GM18873 (cell line): ENCODE measurements around the gene ARHGEF10L.

ENCODE experiments used
- ATAC-seq: cut with Tn5 transposase; IDR thresholded peaks from one replicate; pipeline ENCODE4 v1.9.1; 2021; ENCODE audit warnings: mild to moderate bottlenecking, moderate library complexity, moderate number of reproducible peaks; ENCODE audit not compliant: unreplicated experiment, low FRiP score

ARHGEF10L gene

DNA sequence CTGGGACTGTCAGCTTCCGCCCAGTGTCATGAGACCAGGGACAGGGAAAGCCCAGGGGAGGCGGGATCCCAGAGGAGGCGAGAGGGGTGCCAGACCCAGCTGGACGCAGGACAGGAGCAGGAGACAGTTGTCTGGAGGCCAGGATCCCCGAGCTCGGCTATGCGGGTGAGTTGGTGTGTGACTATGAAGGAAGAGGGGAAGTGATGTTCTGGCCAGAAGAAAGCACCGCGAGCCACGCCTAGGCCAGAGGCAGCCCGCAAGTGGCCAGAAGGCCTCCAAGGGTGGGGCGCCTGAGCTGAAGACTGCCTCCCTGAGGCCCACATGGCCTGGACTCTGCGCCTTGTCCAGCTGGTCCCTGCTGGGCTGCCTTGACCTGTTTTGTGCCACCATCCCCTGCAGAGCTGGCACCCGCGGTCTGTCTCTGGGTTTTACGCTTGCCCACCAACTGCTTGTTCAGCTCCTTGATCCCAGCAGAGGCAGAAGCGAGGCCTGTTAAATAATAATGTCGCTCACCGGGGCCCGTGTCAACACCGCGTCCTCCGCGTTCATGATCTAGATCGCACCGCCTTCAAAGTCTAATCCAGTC, 130.5 kb downstream of the ARHGEF10L start:
- ATAC-seq = no peak

DNA sequence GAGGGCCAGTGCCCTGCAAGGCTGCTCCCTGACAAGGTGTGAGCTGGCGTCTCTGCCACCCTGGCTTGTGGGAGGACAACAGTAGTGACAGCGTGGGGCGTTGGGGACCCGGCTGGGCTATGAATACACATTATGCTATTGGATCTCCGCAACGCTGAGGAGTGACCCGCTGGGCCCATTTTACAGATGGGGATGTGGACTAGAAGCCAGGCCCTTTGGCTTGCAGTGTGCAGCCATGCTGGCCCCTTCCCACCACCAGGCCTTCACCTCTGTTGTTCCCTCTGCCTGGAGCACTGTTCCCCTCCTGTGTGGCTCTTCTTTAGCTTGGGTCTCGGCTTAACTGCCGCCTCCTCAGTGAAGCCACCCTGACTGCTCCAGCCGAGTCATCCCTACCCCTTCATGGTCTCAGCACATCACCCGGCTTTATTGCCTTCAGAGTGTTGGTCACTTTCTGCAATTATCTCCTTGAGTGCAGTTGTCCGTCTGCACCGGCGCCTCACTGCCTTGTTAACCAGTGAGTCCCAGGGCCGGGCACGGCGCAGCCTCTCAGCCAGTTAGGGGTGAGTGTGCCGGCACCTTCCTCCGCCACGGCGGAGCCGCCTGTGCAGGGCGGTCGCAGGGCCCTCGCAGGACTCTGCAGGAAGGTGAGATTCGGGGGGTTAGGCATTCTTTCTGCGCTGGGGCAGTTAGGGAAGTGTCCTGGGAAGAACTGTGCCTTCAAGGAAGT, 131.3 kb downstream of the ARHGEF10L start:
- no peak for ATAC-seq

DNA sequence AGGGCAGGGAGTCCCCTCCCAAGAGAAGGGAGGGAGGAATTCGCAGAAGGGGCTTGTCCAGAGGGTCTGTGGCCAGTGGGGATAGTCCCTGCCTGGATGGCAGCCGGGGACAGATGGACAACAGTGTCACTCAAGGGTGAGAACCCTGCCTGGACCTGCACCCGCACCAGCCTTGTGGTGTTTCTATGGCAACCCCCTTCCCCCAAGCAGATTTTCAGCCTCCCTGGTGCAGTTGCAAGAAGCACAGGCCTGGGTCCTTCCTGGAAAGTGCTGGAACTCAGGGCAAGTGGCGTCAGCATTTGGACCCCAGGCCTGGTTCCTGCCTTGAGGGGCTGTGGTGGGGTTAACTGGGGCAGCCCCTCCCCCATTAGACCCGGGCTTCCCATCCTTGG, 131.8 kb downstream of the ARHGEF10L start:
- no peak for ATAC-seq

DNA sequence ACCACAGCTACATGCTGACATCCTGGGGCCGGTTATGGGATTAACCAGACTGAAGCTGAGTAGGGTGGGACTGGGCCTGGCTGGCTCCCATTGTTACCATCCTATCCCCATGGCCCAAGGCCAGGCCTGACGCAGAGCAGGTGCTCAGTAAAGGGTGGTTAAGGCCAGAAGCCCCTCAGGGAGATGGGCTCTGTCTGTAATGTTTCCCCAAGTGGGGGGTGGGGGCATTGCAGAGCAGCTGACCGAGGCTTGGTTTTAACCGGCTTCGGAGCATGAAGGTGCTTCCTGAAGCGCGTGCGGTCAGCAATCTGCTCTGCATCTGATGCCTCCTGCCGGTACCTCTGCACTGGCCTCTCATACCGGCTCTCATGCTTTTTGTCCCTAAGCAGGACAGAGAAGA, 132.2 kb downstream of the ARHGEF10L start:
- no peak for ATAC-seq

DNA sequence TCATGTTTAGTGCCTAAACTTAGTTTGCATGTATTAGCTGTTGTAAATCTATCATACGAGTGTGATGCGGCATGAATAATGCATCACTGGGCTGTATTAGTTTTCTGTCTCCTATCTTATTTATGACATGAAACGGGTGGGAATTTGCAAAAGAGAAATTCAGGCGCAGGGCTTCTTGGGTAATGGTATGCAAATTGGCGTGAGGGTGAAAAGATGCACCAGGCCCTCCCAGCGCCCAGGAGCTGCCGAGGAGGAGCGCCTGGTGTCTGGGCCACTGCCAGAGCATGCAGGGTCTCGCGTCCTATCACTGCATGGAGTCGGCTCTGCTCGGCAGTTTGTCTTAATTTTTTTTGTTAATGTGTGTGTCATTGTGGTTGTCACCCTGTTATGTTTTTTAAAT, 132.7 kb downstream of the ARHGEF10L start:
- no peak for ATAC-seq

DNA sequence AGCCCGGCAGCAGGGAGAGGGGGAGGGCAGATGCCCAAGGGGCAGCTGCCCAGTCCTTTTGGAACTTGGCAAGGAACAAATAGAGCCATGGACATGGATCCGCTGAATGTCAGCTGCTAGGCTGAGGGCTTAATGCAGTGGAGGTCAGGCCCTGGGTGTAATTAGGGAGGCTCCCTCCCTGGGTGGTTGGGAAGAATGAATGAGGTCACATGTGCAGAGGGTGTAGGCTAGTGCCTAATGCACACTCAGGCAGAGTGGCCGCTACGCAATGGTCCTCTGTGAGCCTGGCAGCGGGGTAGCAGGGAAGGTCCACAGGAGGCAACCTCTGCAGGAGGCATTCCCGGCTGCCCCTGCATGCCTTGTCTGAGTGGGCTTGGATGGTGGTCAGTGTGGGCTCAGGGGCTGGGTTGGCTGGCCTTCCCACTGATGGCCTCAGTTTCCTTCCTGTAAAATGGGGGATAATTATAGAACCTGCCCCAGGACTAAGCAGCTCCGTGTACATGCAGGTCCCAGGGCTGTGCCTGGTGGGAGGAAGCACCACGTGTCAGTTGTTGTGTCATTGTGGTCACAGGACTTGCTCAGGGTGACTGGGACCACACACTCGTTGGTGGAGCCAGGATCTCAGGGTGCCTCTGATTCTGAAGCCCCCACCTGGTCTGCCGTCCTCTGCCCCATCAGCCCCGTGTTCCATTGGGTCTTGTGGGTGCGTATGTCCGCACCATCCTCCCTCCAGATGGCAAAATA, 134.0 kb downstream of the ARHGEF10L start:
- ATAC-seq = no peak

DNA sequence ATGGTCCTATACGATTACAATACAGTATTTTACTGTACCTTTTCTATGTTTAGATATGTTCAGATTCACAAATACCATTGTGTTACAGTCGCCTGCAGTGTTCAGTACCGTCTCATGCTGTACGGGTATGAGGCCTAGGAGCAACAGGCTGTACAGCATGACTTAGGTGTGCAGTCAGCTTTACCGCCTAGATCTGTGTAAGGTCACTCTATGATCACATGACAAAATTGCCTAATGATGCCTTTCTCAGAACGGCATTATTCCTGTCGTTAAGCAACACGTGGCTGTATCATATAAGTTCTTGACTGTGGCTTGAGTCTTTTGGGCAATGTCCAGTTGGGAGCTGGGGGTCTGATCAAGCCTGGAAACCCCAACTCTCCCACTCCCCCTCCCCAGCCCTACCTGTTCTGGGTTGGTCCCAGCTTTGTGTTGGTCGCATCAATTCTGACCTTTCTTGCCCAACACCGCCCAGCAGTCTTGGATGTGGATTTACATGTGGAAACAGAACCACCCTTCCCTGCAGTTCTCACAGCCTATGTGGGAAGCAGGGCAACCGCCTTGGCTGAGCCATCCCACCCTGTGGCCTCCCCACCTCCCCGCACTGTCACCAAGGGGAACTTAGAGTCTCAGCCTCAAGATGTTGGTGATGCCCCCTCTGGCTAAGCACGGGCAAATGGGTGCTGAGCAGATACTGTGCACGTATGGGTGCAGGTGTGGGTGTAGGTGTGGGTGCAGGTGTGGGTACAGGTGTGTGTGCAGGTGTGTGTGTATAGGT, 135.4 kb downstream of the ARHGEF10L start:
- ATAC-seq = no peak

DNA sequence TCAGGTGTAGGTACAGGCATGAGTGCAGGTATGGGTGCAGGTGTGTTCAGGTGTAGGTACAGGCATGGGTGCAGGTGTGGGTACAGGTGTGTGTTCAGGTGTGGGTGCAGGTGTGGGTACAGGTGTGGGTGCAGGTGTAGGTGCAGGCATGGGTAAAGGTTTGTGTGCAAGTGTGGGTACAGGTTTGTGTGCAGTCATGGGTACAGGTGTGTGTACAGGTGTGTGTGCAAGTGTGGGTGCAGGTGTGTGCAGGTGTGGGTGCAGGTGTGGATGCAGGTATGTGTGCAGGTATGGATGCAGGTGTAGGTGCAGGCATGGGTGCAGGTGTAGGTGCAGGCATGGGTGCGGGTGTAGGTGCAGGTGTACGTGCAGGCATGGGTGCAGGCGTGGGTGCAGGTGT, 136.2 kb downstream of the ARHGEF10L start:
- no peak for ATAC-seq

DNA sequence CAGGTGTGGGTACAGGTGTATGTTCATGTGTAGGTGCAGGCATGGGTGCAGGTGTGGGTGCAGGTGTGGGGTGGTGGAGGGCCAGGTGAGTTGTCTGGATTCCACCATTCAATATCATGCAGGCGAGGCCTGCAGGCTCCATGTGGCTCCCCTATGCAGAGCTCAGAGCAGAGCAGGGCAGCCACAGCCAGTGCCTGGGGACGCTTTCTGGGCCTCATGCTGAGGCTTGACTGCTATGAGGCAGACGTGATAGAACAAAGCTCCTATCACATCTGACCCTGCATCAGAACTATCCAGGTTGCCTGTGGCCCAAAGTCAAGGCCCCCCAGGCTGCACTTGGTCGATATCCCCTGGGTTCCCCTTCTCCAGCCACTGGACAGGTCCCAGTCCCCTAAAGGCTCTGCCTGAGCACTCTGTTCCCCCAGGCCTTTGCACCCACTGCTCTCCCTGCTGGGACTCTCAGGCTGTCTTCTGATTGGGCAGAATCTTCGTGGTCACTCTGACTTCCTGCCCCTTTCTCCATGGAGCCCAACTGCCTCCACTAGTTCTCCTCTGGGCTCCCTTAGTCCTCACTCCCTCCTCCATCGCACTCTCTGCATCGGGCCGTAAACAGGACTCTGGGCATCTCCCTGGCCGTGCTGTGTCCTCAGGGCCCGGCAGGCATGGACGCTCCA, 137.0 kb downstream of the ARHGEF10L start:
- no peak for ATAC-seq

DNA sequence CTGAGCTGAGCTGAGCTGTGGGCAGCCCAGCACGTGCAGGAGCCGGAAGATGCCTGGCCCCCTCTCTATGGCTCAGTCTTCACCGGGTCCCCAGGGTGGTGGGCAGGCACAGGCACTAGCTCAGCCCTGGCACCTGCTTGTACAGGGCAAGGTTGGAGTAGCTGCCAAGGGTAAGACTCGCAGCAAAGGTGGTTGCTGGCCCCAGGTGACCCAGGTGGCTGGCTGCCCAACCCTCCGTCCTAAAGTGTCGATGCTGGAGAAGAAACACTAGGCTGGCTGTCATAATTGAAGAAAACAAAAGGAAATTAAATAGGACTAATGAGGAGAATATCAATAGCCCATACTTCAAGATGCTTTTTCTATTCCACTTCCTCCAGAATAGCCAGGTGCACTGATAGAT, 138.5 kb downstream of the ARHGEF10L start:
- ATAC-seq = no peak

DNA sequence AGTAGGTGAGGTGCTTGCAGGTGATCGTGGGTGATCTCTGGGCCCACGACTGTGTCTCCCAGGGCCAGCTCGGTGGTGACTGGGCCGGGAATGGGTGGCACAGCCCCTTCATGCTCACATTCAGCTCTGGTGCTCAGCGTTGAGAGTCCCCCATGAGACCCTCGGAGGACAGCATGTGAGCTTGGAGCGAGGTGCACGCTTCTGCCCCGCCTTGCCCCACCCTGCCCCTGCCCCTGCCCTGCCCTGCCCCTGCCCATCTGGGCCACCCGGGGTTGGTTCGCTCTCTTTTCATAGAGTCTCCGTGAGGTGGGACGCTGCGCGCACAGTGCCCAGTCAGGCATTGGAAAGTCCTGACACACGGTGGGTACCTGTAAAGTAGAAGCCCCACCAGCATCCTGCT, 140.4 kb downstream of the ARHGEF10L start:
- no peak for ATAC-seq

DNA sequence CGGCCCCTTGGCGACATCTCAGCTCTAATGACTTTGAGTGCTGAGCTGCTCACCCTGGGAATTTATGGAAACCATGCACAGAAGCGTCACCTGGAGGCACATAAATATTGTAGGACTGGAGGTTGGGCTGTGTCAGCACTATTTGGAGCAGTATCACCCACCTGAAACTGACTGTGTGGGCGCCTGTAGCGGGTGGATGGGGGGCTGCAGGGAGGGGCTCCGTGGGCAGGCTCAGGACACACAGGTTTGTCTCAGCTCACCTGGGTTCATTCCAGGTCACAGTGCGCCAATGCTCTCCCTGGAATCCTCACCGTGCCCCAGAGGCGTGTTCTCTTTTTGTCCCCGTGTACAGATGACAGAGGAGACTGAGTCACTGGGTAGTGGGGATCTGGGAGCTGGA, 140.8 kb downstream of the ARHGEF10L start:
- ATAC-seq = no peak

DNA sequence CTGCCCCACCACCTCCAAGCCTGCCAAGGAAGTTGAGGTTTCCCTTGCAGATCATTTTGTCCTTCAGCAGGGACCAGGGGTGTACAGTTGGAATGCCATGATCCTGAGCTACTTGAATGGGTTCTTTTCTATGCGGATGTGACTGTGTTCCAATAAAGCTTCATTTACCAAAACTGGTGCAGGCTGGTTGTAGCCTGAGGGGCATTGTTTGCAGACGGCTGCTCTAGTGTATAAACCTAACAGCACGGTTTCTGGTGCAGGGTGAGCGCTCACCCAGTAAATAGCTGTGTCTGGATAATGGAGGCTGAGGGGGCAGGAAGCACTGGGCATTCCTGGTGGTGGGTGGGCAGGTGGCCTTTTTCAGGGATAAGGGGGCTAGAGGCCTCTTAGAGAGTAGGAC, 142.9 kb downstream of the ARHGEF10L start:
- ATAC-seq = no peak

DNA sequence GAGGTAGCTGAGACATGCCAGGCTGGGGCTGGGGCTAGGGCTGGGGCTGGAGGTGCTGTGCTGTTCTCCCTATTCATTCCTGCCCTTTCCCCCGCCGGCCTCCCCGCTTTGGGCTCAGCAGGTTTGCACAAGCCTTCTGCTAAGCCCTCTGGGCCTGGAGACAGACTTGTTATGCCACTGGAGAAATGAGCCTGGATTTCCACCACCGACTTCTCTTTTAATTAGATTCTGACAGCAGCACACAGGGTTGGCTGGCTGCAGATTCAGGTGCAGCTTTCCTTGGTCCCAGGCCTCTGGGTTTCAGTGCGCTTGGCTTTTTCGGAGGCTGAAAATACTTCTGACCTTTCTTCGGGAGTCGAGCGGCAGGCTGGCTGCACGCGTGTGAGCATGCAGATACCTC, 144.1 kb downstream of the ARHGEF10L start:
- no peak for ATAC-seq

DNA sequence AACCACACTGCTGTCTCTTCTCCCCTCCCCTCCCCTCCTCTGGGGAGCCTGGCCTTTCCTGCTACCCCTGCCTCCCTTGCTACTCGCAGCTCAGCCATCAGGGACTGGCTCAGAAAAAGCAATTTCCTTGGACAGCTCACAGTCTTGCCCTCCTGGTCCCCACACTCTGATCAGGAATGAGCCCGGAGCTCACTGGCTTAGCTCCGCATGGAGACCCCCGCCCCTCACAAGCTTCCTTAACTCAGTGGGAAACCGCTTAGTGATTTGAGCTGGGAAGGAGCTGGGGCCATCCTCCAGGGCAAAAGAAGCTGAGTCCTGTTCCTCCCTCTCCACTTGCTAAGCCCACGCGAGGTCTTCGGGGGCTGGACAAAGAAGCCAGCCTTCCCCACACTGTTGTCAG, 145.3 kb downstream of the ARHGEF10L start:
- ATAC-seq = no peak

DNA sequence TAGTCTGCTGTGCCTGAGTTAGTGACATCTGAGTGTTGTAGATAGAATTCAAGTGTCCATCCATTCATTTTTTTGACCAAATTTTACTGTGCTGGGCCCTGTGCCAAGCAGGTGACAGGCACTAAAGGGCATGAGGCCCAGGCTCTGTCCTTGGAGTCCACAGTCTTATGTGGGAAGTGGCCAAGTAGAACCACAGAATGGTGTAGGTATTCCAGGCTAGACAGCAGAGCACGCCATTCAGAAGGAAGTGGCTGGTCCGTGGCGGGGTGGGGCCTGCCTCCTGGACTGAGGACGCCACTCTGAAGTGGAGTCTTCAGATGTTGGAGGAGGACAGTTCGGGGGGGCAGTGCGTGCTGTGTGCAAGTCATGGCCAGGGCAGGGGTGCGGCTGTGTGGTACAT, 146.8 kb downstream of the ARHGEF10L start:
- no peak for ATAC-seq

DNA sequence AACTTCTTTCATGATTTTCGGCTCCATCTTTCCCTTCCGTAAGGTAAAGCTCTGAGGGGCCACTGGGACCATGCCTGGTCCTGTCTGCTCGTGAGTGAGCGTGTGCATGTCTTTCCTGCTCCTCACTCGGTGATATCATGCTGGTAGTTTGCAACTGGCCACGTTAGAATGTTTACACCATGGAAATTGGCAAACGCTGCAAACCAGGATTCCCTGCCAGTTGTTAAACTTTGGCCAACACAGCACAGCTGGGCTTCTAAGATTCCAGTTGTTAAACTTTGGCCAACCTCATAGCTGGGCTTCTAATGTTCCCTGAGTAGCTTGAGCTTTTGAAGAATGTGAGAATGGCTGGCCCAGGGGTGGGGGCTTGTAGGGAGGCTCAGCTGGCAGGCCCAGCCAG, 147.6 kb downstream of the ARHGEF10L start:
- no peak for ATAC-seq

DNA sequence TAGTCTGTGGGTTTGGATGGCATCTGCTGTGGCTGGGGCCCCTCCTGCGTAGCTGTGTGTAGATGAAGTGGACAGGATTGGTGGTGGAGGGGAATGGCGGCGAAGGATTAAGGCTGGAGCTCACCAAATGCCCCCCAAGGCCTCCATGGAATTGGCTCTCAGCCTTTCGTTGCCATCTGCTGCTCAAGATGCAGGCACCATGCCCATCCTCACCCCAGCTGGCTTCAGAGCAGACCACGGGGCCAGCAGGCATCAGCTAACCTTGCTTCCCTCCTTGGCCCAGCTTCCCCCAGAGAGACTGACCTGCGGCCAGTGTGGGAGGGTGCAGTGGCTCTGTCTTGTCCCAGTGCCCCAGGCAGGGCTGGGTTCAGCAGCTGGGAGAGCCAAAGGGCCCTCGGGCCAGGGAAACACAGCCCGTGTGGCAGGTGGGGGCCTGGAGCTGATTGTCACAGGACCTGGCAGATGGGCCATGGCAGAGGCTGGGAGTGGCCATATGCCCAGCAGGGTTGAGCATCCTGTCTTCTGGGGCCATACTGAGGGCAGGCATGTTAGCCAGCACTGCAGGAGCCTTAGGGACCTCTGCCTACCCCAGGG, 148.8 kb downstream of the ARHGEF10L start:
- ATAC-seq = no peak

DNA sequence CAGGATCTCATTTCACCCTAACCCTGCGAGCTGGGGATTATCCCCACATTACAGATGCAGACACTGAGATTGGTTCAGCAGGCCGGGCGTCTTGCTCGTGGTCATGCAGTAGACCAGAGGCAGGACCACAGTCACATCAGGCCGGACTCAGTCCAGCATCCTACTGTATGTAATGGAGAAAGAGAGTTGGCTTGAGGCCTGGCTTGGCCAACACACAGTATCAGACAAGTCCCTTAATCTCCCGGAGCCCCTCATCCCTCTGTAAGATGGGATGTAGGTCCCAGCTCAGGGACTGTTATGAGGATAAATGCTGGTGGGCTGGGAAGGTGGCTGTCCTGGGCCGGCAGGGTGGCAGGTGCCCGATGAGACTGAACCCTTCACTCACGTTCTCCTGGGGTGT, 149.5 kb downstream of the ARHGEF10L start:
- ATAC-seq = no peak
